GM21526 (cell line): ENCODE results near the gene LIFR.
"Not testable (repeated sequence)": the region's sequence is repeated elsewhere in the genome, so short reads cannot be mapped to it uniquely, and the experiment has no call there.

ENCODE experiments used
- ATAC-seq: cut with Tn5 transposase; IDR thresholded peaks from one replicate; pipeline ENCODE4 v1.9.1; 2021; ENCODE audit warnings: moderate library complexity; ENCODE audit not compliant: unreplicated experiment, low FRiP score

LIFR gene

DNA sequence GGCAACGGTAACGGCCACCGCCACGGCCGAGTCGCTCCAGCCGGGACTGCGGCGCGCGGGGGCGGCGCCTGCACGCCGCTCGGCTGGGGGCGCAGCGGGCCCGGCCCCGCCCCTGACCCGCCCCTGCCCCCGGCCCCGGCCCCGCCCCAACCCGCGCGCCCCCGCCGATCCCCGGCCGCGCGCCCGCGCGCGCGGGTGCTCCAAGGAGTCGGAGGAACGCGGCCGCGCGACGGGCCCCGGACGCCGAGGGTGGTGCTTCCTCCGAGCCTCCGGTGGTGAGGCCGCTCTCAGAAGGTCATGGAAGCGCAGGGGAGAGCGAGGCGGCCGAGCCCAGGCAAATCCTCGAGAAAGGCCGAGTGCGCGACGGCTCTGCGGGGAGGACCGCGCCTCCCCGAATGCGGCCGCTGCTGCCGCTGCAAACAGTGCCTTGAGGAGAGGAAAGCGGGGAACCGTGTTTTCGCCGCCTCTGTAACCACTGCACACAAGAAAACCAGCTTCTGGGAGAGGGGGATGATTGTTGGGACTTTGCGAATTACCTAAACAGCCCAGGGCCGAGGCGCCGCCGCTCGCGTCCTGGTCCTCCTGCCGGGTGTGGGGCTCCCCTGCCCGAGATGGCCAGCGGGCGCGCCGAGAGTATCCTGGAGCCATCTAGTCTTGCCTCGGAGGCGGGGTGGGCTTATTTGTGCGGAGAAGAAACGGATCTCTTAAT lies at the start of gene LIFR:
TSS of gene LIFR (minus strand) at position 48 of the 709 bp plus-strand sequence. CDS start 25,999 bp downstream, outside the sequence.
- peak; percentile 42 for ATAC-seq

DNA sequence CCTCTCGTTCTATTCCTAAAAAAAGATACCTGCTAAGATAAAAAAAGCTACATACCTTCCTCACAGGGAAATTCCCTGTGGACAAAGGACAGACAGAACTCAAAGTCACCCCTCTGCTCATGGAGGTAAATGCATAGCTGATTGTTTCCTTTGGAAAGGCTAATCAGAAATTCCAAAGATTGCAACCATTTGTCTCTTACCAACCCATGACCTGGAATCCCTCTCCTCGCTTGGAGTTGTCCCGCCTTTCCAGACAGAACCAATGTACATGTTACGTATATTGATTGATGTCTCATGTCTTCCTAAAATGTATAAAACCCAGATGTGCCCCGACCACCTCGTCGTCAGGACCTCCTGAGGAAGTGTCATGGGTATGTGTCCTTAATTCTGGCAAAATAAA lies 49.2 kb upstream of the LIFR start:
- no peak for ATAC-seq

GRCh38 chr5:38603691-38604090 lies 47.2 kb upstream of the LIFR start:
- ATAC-seq = no peak

GRCh38 chr5:38602641-38603040 lies 46.2 kb upstream of the LIFR start:
- no peak for ATAC-seq

DNA sequence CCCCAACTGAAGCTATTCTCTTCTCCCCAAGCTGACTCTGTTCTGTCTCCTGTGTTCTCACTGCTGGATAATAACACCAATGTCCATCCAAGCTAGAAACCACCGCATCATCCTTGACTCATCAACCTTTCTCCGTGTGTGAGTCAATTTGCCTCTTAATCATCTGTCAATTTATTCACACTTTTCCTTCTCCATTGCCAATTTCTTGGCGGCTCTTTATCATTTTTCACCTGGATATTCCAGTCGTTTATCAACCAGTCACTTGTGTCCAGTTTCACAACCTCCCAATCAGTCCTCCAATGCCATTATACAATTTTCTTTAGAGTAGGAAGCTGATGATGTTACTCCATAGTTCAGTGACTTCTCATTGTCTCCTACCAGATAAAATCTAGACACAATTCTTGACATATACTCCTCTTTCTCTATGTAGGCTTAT lies 45.4 kb upstream of the LIFR start:
- no peak for ATAC-seq

DNA sequence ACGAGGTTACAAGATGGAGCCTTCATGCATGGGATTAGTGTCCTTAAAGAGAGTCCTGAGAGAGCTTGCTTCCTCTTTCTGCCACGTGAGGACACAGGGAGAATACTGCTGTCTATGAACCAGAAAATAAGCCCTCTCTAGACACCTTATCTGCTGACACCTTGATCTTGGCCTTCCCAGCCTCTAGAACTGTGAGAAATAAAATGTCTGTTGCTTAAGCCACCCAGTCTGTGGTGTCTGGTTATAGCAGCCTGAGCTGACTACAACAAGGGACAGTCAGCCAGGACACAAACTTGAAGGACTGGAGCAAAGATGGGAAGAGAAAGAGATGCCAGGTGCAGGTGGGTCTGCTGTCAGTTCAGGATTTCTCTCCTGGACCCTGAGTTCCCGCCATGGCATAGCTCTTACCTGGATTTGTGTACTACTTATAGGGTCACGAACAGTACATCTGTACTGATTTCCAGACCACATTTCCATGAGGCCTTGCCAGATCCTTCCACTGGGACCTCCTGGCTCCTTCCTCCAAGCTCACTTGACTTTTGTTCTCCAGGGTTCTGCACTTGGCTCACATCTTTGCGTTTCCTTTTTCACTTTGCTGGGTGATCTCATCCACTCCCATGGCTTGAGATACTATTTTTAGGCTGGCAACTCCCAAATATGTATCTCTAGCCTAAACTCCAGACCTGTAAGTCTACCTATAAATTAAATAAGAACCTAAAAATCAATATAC lies 44.9 kb upstream of the LIFR start:
- no peak for ATAC-seq

- no peak for ATAC-seq
These were observed 44.0 kb upstream of the LIFR start for GRCh38 chr5:38600329-38601045.

- not testable (repeated sequence) for ATAC-seq
These were observed 43.3 kb upstream of the LIFR start for GRCh38 chr5:38599751-38600150.

GRCh38 chr5:38598994-38599617 lies 42.7 kb upstream of the LIFR start:
- ATAC-seq = no peak

DNA sequence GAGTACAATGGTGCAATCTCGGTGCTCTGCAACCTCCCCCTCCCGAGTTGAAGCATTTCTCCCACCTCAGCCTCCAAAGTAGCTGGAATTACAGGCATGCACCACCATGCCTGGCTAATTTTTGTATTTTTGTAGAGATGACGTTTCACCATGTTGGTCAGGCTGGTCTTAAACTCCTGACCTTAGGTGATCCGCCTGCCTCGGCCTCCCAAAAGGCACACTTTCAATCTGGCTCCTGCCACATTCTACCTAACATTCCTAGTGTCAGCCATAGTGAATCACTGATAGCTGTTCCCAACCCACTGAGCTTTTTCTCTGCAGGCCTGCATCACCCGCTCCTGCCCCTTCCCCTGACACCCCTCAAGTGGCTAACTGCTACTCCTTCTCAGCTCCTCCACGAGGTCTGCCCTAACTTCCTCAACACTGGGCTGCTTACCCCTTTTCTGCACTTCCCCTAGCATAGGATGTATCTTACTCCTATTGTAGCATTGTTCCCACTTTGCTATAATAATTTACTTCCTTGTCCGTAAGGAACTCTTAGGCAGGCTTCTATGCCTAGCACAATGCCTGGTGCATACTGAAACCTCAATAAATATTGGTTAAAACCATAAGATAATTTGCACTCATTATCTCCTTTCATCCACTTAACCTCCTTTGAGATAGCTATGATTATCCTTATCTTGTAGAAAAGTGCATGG lies 42.0 kb upstream of the LIFR start:
- ATAC-seq = no peak

DNA sequence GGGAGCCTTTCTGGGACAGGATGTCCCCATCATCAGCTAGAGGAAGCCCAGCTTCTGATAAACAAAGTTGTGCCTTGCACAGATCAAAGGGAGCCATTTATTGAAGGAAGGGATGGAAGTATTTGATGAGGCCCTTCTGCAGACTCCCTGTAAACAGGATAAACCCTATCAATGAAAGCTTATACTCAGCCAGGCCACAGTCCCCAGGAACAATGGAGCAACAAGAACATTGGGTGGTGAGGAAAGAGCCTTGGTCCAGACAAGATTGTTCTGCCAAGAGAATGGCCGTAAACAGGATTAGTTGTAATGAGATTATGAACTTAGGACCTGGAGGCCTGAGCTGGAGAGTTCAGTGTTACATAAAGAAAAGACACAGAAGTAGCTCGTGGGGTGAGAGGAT lies 40.5 kb upstream of the LIFR start:
- no peak for ATAC-seq

DNA sequence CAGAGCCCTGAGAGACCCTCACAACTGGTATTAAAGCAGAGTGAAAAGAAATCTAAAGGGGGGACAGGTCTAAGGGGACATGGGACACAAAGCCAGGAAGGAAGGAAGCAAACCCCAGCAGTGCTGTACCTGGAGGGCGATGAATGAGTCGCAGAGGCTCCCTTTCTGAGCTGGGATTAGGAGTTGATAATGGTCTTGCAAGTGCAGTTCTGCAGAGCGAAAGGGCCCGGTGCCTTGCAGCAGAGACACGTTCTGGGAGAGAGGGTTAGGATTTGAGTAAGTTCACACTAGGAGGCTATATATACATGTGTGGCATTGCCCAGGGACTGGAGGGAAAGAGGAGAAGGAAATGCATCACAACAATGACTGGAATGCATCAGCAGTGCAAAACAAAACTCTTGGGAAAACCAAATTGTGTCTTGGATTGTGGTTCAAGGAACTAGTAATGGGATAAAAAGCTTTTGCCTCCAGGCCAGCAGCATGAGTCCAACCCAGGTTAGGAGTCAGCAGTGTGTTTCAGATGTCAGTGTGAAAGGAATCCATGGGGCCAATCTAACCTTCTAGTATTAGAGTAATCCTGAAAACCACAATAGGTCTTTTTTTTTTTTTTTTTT lies 38.8 kb upstream of the LIFR start:
- no peak for ATAC-seq

DNA sequence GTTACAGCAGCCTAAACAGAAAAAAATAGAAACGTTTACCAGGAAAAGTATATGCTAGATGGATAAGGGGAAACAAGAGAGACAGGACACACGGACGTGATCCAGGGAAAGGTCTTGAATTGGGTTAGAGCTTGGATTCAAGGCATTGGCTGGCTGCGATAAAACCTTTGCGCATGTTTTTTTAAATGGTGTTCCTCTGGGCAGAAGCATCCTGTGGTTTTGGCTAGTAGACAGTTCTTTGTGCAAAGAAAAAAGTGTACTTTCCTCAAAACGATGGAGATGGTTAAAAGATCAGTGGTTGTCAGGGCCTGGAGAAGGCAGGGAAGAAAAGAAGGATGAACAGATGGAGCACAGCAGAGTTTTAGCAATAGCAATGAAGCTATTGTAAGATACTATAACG lies 37.5 kb upstream of the LIFR start:
- no peak for ATAC-seq

DNA sequence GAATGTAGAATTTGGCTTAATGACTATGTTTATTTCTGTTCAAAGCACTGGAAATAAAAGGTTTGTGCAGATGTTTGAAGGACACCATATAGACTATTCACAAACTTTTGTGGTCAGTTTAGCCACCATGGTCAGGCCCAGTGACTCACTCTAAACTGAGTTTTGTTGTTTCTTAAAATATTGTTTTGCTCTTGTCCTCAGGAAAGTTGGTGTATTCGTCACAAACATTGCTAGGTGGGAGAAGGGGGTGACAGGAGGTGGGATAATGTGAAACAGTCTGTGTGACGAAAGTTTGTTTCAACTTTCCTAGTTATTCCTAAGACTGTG lies 35.0 kb upstream of the LIFR start:
- no peak for ATAC-seq

- ATAC-seq = no peak
These were observed 34.5 kb upstream of the LIFR start for GRCh38 chr5:38590838-38591522.

- no peak for ATAC-seq
These were observed 33.2 kb upstream of the LIFR start for GRCh38 chr5:38589629-38590028.

DNA sequence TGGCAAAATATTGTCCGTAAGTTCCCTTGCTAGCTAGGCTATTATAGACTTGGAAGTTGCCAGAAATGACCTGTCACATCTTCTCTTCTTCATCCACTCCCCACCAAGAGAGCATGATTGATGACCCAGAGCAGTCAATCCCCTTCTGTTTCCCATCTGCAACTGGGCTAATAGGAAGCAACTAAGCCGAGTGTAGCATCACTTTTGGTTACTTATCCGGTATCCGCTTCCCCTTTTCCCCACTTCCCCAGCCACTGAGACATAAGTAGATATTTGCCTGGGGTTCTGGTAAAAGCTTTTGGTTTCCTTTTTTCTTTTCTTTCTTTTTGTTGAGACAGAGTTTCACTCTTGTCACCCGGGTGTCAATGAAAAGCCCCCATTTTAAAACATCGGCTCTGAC lies 29.4 kb upstream of the LIFR start:
- no peak for ATAC-seq

DNA sequence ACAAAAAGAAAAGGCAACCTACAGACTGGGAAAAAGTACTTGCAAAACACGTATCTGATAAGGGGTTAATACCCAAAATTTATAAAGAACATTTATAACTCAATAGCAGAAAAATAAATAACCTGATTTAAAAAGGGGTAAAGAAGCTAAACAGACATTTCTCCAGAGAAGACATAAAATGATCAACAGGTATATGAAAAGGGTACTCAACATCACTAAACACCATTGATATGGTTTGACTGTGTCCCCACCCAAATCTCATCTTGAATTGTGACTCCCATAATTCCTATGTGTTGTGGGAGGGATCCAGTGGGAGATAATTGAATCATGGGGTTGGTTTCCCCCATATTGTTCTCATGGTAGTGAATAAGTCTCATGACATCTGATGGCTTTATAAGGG lies 27.1 kb upstream of the LIFR start:
- ATAC-seq = no peak

- no peak for ATAC-seq
These were observed 26.5 kb upstream of the LIFR start for GRCh38 chr5:38582975-38583319.
